ENCODE data around the gene NOD2. TPM values are rescaled to one million over a fixed set of nuclear protein-coding genes. Genes with fewer than 3 reads are reported as not detected.

Gene NOD2
- total and polyA plus RNA-seq, 4 donors: 2.1 to 14.1 (median 5.9) TPM

DNA sequence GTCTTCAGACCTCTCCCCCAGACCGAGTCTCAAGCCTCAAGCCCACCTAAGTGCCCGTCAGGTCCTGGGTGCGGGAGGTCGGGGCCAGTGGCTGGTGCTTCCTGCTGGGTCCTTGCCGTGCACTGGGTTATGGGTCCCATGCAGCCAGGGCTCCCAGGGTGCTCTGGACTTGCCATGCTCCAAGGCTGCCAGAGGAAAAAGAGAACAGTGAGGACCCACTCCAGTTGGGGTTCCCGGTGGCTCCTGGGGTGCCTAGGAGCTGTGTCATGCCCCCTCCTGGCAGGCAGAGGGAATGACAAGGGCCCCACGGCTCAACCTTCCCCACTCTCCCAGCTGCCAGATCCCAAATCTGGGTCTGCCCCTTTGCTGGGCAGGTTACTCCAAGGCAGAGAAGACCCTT lies 16.1 kb upstream of the NOD2 start:
- H3K27me3 ChIP-seq (ENCODE audit: control insufficient read depth in 3 of 3, insufficient read depth in 3 of 3, low read length in 2 of 3): no peaks in the 10 kb centered on the region
- H3K9me3 ChIP-seq (ENCODE audit: control insufficient read depth in 4 of 4, insufficient read depth in 3 of 4, low read length in 3 of 4): peaks cover 0 to 12% (median 2%) of the 10 kb centered on the region in 4 donors
- H3K36me3 ChIP-seq (ENCODE audit: control insufficient read depth in 4 of 4, insufficient read depth in 4 of 4, low read length in 4 of 4): peaks cover 0 to 5% (median 1%) of the 10 kb centered on the region in 4 donors
- no peak overlapping the region for H3K27ac ChIP-seq (ENCODE audit: low read depth in 1 of 2, low read length in 1 of 2)
- H3K4me3 ChIP-seq: no peak overlapping the region
- ATAC-seq (ENCODE audit: insufficient read depth, low FRiP score) (no peak), DNase-seq (no peak)
- no peak for TF ChIP-seq CTCF (IDR thresholded peaks at IDR 0.05; ENCODE audit: control extremely low read depth, extremely low read depth)
- 82 to 84% methylated on average over 6 to 7 of the region's 7 CpGs for WGBS, 2 donors
- no peaks in the 10 kb centered on the region for H3K4me1 ChIP-seq (ENCODE audit: control insufficient read depth in 5 of 5, insufficient read depth in 5 of 5, low read length in 5 of 5)
- H3K9ac ChIP-seq (ENCODE audit: insufficient read depth in 1 of 2, low read length in 2 of 2): no peak overlapping the region

DNA sequence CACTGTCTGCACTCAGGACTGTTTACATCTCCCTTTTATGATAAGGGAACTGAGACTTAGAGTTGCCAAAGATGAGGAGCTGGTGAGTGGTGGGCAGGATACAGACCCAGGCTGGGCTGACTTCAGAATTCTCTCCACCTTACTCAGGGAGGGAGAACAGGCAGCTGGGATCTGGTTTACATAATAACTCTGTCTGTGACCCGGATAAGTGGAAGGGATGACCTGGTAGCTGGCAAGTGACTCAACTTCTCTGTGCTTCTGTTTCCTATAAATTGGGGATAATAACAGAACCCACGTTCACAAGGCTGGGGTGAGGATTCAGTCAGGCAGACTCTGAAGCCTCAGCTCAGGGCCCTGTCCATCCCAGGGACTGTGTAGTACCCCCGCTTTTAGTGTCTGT lies 14.9 kb upstream of the NOD2 start:
- WGBS, 2 donors: 51 to 62% methylated on average over 3 of the region's 3 CpGs
- Histone ChIP-seq H3K9ac (ENCODE audit: insufficient read depth in 1 of 2, low read length in 2 of 2) (peak overlapping the region in 1 of 2 donors; percentile 5), H3K4me3 (no peak overlapping the region), H3K27me3 (ENCODE audit: control insufficient read depth in 3 of 3, insufficient read depth in 3 of 3, low read length in 2 of 3) (no peaks in the 10 kb centered on the region), H3K27ac (ENCODE audit: low read depth in 1 of 2, low read length in 1 of 2) (no peak overlapping the region), H3K36me3 (ENCODE audit: control insufficient read depth in 4 of 4, insufficient read depth in 4 of 4, low read length in 4 of 4) (no peaks in the 10 kb centered on the region), H3K9me3 (ENCODE audit: control insufficient read depth in 4 of 4, insufficient read depth in 3 of 4, low read length in 3 of 4) (peaks cover 0 to 4% (median 0%) of the 10 kb centered on the region in 4 donors), H3K4me1 (ENCODE audit: control insufficient read depth in 5 of 5, insufficient read depth in 5 of 5, low read length in 5 of 5) (no peaks in the 10 kb centered on the region)
- ATAC-seq (ENCODE audit: insufficient read depth, low FRiP score): no peak
- TF ChIP-seq CTCF (IDR thresholded peaks at IDR 0.05; ENCODE audit: control extremely low read depth, extremely low read depth): no peak
- no peak for DNase-seq

DNA sequence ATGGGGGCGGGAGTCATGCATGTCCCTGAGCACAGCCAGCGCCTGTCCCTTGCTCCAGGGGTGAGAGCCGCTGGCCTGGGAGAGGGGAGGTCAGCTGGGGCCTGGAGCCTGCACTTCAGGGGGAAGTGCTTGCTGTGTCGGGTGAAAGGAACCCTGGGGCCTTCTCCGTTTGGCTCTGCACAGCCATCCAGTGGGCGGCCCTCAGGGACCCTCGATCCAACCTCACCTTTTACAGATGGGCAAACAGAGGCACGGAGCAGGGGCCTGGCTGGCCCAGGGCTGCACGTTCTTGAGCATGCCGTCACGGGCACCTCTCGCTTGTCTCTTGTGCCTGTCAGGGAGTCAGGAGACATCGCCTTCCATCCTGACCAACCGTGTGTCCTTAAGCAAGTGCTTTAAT lies 14.1 kb upstream of the NOD2 start:
- DNase-seq: no peak
- Histone ChIP-seq H3K4me3 (no peak overlapping the region), H3K4me1 (ENCODE audit: control insufficient read depth in 5 of 5, insufficient read depth in 5 of 5, low read length in 5 of 5) (no peaks in the 10 kb centered on the region)

More for the DNA sequence above, 14.1 kb upstream of the NOD2 start:
- Histone ChIP-seq H3K27ac (ENCODE audit: low read depth in 1 of 2, low read length in 1 of 2) (no peak overlapping the region), H3K27me3 (ENCODE audit: control insufficient read depth in 3 of 3, insufficient read depth in 3 of 3, low read length in 2 of 3) (no peaks in the 10 kb centered on the region), H3K9ac (ENCODE audit: insufficient read depth in 1 of 2, low read length in 2 of 2) (no peak overlapping the region), H3K36me3 (ENCODE audit: control insufficient read depth in 4 of 4, insufficient read depth in 4 of 4, low read length in 4 of 4) (no peaks in the 10 kb centered on the region), H3K9me3 (ENCODE audit: control insufficient read depth in 4 of 4, insufficient read depth in 3 of 4, low read length in 3 of 4) (no peaks in the 10 kb centered on the region)
- WGBS, 2 donors: 87 to 89% methylated on average over 14 of the region's 14 CpGs
- no peak for ATAC-seq (ENCODE audit: insufficient read depth, low FRiP score)
- no peak for TF ChIP-seq CTCF (IDR thresholded peaks at IDR 0.05; ENCODE audit: control extremely low read depth, extremely low read depth)
